ENCODE measurements around the gene CHRNA4. TPM values are rescaled to one million over a fixed set of nuclear protein-coding genes. Genes with fewer than 3 reads are reported as not detected.

Gene CHRNA4
- total and polyA plus RNA-seq, 2 of the 13 experiments (the other 11 are each of a cell fraction or from before 2014, with no cell fraction given) = not detected

DNA sequence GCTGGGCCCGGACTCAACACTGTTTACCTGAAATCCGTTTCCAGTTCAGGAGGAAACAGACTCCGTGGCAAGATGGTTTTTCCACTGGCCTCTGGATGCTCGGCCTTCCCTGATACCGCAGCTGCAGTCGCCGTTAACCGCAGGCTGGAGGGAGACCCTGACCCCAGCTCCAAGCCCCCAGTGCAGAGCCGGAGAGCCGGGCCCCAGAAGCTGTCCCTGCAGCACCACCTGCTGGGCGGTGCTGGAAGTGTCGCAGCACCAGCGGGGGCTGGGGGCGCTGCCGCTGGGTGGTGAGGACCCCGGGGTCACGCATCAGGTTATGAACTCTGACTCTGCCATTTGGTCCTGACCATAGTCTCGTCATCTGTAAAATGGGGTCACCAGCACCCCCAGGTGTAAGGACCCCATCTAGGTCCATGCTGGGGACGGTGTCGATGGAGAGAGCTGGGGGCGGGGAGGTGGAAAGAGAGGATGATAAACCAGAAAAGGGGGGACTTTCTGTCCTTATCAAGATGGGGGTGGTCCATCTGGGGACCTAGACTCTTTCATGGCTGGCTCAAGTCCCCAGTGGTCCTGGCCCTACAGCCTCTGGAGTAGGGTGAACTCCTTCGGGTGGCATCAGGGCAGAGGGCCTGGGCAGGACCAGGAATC lies 20.8 kb upstream of the CHRNA4 start (continued):
- TF ChIP-seq, protein P1, sequence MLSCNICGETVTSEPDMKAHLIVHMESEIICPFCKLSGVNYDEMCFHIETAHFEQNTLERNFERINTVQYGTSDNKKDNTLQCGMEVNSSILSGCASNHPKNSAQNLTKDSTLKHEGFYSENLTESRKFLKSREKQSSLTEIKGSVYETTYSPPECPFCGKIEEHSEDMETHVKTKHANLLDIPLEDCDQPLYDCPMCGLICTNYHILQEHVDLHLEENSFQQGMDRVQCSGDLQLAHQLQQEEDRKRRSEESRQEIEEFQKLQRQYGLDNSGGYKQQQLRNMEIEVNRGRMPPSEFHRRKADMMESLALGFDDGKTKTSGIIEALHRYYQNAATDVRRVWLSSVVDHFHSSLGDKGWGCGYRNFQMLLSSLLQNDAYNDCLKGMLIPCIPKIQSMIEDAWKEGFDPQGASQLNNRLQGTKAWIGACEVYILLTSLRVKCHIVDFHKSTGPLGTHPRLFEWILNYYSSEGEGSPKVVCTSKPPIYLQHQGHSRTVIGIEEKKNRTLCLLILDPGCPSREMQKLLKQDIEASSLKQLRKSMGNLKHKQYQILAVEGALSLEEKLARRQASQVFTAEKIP (CRISPR knock-in tag; IDR thresholded peaks at IDR 0.05; ENCODE audit: borderline replicate concordance) = no peak
- TF ChIP-seq SP5 (CRISPR knock-in tag; IDR thresholded peaks at IDR 0.05; ENCODE audit: borderline replicate concordance, low read depth) (no peak), ARHGAP35 (CRISPR knock-in tag; IDR thresholded peaks at IDR 0.05; ENCODE audit: borderline replicate concordance) (no peak), NONO (IDR thresholded peaks at IDR 0.05) (no peak), NONO (CRISPR knock-in tag; conservative IDR thresholded peaks at IDR 0.05) (no peak), RELA (CRISPR knock-in tag; IDR thresholded peaks at IDR 0.05) (no peak), RCOR2 (CRISPR knock-in tag; IDR thresholded peaks at IDR 0.05) (no peak), CREB1 (IDR thresholded peaks at IDR 0.05) (no peak), CREB1 (CRISPR knock-in tag; IDR thresholded peaks at IDR 0.05) (no peak), ZNF660 (CRISPR knock-in tag; IDR thresholded peaks at IDR 0.05; ENCODE audit: borderline replicate concordance, low read depth) (no peak), ZNF775 (CRISPR knock-in tag; IDR thresholded peaks at IDR 0.05; ENCODE audit: borderline replicate concordance) (no peak), MED8 (CRISPR knock-in tag; IDR thresholded peaks at IDR 0.05; ENCODE audit: insufficient replicate concordance) (no peak), CEBPB (IDR thresholded peaks at IDR 0.05; ENCODE audit: borderline replicate concordance, low read depth, low read length) (no peak), CBFB (CRISPR knock-in tag; IDR thresholded peaks at IDR 0.05) (no peak), ISX (CRISPR knock-in tag; conservative IDR thresholded peaks at IDR 0.05) (no peak), TMF1 (CRISPR knock-in tag; IDR thresholded peaks at IDR 0.05; ENCODE audit: low read depth) (no peak)
- TF ChIP-seq, protein P2, sequence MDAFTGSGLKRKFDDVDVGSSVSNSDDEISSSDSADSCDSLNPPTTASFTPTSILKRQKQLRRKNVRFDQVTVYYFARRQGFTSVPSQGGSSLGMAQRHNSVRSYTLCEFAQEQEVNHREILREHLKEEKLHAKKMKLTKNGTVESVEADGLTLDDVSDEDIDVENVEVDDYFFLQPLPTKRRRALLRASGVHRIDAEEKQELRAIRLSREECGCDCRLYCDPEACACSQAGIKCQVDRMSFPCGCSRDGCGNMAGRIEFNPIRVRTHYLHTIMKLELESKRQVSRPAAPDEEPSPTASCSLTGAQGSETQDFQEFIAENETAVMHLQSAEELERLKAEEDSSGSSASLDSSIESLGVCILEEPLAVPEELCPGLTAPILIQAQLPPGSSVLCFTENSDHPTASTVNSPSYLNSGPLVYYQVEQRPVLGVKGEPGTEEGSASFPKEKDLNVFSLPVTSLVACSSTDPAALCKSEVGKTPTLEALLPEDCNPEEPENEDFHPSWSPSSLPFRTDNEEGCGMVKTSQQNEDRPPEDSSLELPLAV (CRISPR knock-in tag; conservative IDR thresholded peaks at IDR 0.05; ENCODE audit: low read depth) = no peak
- TF ChIP-seq, protein P3, sequence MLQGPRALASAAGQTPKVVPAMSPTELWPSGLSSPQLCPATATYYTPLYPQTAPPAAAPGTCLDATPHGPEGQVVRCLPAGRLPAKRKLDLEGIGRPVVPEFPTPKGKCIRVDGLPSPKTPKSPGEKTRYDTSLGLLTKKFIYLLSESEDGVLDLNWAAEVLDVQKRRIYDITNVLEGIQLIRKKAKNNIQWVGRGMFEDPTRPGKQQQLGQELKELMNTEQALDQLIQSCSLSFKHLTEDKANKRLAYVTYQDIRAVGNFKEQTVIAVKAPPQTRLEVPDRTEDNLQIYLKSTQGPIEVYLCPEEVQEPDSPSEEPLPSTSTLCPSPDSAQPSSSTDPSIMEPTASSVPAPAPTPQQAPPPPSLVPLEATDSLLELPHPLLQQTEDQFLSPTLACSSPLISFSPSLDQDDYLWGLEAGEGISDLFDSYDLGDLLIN (CRISPR knock-in tag; IDR thresholded peaks at IDR 0.05; ENCODE audit: borderline replicate concordance) = peak; percentile 66; the same call in 1 of the 2 replicates
- TF ChIP-seq, protein P4, sequence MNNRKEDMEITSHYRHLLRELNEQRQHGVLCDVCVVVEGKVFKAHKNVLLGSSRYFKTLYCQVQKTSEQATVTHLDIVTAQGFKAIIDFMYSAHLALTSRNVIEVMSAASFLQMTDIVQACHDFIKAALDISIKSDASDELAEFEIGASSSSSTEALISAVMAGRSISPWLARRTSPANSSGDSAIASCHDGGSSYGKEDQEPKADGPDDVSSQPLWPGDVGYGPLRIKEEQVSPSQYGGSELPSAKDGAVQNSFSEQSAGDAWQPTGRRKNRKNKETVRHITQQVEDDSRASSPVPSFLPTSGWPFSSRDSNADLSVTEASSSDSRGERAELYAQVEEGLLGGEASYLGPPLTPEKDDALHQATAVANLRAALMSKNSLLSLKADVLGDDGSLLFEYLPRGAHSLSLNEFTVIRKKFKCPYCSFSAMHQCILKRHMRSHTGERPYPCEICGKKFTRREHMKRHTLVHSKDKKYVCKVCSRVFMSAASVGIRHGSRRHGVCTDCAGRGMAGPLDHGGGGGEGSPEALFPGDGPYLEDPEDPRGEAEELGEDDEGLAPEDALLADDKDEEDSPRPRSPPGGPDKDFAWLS (CRISPR knock-in tag; IDR thresholded peaks at IDR 0.05; ENCODE audit: borderline replicate concordance) = no peak
- TF ChIP-seq, protein P5, sequence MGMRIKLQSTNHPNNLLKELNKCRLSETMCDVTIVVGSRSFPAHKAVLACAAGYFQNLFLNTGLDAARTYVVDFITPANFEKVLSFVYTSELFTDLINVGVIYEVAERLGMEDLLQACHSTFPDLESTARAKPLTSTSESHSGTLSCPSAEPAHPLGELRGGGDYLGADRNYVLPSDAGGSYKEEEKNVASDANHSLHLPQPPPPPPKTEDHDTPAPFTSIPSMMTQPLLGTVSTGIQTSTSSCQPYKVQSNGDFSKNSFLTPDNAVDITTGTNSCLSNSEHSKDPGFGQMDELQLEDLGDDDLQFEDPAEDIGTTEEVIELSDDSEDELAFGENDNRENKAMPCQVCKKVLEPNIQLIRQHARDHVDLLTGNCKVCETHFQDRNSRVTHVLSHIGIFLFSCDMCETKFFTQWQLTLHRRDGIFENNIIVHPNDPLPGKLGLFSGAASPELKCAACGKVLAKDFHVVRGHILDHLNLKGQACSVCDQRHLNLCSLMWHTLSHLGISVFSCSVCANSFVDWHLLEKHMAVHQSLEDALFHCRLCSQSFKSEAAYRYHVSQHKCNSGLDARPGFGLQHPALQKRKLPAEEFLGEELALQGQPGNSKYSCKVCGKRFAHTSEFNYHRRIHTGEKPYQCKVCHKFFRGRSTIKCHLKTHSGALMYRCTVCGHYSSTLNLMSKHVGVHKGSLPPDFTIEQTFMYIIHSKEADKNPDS (CRISPR knock-in tag; IDR thresholded peaks at IDR 0.05) = no peak
- TF ChIP-seq, protein P6, sequence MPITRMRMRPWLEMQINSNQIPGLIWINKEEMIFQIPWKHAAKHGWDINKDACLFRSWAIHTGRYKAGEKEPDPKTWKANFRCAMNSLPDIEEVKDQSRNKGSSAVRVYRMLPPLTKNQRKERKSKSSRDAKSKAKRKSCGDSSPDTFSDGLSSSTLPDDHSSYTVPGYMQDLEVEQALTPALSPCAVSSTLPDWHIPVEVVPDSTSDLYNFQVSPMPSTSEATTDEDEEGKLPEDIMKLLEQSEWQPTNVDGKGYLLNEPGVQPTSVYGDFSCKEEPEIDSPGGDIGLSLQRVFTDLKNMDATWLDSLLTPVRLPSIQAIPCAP (CRISPR knock-in tag; IDR thresholded peaks at IDR 0.05; ENCODE audit: low read depth) = no peak
